Epidermal melanocyte (primary cell): ENCODE measurements around the gene NOTCH1.
A peak's percentile ranks its signal among the peaks of the same experiment; 100 is the strongest.
"Not testable (repeated sequence)": the region's sequence is repeated elsewhere in the genome, so short reads cannot be mapped to it uniquely, and the experiment has no call there.

Experiments
- DNase-seq: peaks from one replicate; pipeline ENCODE4 v3.0.0; 2011; ENCODE audit warnings: low spot score; ENCODE audit not compliant: insufficient read length

Gene NOTCH1

GRCh38 chr9:136545965-136546696 lies at the start of gene NOTCH1:
TSS of gene NOTCH1 (minus strand) at chr9:136546048. CDS start at chr9:136545786, 262 bp downstream.
- DNase-seq, result peak; percentile 95

DNA sequence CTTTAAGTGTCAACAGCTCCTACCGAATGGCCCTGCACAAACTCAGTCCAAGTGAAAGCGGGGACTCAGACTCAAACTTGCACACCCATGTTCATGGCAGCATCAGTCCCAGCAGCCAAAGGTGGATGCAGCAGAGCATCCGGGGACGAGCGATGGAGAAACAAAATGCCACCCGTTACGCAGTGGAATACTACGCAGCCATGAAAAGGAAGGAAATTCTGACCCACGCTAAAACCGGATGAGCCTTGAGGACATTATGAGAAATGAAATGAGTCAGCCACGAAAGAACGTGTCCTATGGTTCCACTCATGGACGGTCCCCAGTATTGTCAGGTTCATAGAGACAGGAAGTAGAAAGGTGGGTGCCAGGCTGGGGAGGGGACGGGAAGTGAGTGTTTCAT lies 48.6 kb upstream of the NOTCH1 start:
- no peak for DNase-seq

- DNase-seq, result no peak
Measured at GRCh38 chr9:136593581-136593980, 47.7 kb upstream of the NOTCH1 start.

DNA sequence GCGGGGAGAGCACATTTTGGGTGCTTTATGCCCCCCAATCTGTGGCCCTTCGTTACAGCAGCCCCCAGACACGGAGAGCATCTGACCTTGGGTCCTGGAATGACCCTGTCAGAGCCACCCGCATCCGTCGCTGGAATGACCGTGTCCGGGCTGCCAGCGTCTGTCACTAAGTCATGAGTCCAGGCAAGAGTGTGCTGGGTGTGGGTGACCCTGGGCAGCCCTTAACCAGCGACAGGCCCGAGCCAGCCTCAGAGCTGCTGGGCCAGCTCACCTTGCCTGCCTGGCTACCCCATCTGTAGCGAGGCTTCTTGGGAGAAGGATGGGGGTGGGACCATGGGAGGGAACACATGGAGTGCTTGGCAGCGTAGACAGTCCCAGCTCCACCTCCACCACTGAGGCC lies 46.8 kb upstream of the NOTCH1 start:
- DNase-seq, result no peak

DNA sequence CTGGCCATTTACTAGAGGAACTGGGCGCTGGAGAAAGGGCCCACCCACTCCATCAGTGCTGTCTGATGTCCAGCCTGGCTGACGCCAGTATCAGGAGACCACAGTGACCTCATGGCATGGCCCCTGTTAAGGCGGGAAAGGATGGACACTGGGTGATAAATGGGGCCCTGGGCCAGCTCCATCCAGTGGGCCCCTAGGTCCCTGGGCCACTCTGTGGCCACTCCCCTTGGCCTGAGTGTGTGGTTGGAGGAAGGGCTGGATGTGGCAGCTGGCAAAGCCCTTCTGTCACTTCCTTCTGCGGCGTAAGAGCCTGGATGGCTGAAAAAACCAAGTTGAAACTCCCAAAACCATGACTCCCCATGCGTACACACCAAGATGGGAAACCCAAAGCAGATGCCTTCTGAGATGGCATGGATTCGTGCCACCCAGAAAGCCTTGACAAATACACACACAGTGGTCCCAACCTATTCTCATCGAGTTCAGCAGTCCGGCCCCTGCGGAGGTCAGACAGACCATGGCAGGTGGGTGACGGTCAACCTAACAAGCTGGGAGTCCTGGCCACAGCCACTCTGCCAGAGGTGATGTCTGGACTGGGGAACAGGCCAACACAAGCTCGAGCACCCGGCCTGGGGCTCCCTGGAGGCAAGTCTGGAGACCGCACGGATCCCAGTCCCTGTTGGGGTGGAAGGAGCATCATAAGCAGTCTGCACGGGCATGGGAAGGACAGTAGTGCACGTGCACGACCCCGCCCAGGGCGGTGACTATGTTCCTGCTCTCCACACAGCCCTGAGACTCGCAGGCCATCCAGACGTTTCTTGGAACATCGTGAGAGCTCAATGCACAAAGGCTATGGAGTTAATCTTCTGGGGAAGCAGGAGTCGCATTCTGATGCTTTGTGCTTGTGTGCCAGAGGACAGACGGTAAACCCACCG lies 45.2 kb upstream of the NOTCH1 start:
- DNase-seq, result no peak

DNA sequence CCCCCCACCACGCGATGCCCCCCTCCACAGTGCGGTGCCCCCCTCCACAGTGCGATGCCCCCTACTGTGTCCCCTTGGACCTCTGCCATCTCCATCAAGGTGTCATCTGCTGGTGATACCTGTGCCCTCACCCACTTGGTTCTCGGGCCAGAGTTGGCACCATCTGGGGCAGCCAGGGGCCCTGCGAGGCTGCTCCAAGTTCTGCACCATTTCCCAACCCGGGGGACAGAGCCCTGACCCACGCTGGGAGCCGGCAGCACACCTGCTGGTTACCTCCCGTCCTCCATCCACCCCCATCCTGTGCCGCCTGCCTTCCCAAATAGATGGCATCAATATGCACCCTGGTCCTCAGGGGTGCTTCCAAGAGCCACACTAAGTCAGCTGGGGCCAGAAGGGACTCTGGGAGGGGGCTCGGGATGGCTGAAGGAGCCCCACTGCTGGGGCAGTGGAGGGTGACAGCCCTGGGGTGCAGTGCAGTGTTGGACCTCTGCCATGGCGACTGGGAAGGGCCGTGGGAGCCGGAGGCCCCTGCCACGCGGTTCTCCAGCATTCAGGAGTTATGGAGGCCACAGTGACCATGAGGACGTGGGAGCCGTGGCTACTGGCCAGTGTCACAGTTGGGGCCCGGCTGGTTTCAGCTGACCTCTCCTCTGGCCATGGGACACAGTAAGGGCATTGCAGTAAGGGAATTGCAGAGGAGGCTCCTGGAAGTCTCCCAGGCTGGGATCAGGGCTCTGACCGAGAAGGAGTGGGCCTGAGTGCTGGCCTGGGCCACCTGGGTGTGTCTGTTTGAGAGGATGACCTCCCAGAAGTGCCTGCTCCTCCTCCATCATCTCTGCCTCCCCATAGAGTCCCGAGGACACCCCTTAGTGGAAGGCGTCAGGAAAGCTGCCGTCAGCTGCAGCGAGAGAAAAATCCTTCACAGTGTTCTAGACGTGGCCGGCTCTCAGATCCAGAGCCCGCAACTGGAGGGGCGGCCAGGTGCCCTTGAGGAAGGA lies 44.2 kb upstream of the NOTCH1 start:
- DNase-seq, result no peak

- no peak for DNase-seq
Measured at GRCh38 chr9:136588663-136589464, 43.0 kb upstream of the NOTCH1 start.

DNA sequence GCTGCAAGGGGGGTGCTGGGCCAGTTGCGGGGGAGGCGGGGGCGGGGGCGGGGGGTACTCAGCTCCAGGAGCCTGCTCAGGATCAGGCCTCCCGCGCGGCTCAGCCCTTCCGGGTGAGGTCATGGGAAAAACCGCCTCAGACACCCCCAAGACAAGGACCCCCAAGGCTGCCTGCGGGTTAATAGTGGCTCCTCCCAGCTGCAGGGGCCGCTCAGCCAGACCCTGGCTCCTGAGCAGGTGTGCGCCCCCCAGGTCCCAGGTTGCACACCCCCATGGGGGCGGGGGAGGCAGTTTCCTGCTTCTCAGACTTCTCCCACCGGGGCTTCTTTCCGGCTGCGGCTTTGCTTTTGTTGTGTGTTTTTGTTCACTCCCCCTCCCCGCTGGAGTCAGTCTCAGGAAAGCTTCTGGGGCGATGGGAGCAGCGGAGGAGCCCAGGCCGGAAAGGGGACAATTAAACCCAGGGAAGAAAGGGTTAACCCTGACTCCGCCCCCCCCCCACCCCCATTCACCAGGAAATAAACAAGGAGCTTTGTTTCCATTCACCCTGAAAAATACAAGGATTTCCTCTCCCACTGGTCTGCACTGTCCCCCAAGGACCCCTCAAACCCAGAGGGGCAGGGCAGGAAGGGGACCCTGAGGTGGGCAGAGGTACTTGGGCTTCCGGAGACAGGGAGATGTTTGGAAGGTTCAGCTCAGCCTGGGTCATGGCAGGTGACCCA lies 42.3 kb upstream of the NOTCH1 start:
- DNase-seq, result no peak

DNA sequence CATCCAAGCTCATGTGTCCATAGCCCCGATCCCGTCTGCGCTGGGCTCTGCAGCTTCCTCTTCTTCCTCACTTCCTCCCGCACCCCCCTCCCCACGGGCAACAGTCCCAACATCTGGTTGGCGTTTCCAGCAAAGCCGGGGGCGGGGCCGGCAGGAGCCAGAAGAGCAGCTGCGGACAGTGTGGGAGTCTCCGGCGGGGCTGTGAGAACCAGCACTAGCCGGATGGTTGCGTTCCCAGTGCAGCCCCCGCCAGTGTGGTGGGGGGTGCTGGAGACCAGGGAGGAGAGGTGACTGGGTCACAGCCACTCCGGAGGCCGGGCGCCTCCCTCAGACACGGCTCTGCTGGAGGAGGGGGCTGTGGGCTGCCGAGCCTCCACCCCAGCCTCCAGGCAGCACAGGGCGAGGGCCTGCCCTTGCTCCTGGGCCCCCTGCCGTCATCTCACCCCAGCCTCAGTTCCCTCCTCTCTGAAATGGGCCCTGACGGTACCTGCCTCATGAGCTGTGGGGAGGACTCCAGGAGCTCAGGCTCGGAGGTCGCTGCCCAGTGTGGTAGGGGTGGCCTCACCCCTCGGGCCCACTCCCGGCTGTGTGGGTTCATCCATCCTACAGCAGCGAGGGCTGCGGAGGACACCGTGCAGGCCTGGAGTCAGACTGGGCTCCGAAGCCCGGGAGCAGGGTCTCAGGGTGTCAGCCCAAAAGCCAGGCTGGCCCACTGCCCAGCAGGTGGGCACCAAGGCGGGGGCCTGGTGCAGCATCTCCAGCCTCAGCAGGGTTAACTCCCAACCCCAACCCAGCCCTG lies 41.5 kb upstream of the NOTCH1 start:
- DNase-seq, result no peak

DNA sequence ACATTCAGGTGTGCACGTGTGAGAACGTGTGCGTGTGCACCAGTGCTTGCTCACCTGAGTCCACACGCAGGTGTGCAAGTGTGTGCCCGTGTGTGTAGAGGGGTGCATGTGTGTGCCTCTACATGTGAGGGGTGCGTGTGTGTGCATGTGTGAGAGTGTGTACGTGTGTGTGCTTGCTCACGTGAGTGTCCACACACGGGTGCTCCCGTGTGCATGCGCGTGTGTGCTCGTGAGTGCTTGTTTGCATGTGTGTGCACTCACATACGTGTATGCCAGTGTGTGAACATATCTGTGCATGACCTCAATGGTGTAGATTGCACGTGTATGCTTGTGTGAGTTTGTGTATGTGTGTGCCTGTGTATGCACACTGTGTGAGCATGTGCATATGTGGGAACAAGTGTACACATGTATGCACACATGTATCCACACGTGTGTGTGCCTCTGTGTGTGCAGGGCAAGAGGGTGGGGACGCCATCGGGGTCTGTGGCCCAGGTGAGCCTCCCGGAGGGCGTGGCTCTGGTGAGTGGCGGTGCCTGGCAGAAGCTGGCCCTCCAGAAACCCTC lies 40.6 kb upstream of the NOTCH1 start:
- no peak for DNase-seq

DNA sequence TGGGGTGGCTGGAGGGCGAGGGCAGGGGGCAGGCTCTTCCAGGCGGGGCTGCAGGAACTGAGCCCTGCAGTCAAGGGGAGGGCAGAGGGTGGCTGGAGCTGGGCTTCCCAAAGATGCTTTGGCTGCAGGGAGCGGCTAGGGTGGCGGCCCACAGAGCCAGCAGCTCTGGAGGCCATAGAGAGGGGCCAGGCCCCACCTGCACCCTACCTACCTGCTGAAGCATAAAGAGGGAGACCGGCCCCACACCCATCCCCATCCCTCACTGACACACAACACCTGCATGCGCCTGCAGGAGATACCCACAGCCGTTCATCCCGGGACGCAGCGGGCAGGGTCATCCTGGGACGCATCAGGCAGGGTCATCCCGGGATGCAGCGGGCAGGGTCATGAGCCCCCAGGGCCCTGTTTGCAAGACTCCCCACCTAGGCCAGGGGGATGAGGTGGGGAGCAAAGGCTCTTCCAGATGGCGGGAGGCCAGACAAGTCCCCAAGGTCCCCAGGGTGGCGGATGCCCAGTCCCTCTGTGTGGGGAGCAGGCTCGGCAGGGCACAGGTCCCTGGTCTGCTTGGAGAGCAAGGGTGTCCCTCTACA lies 39.8 kb upstream of the NOTCH1 start:
- no peak for DNase-seq

GRCh38 chr9:136584934-136585333 lies 39.1 kb upstream of the NOTCH1 start:
- DNase-seq, result no peak

GRCh38 chr9:136584401-136584932 lies 38.6 kb upstream of the NOTCH1 start:
- no peak for DNase-seq

DNA sequence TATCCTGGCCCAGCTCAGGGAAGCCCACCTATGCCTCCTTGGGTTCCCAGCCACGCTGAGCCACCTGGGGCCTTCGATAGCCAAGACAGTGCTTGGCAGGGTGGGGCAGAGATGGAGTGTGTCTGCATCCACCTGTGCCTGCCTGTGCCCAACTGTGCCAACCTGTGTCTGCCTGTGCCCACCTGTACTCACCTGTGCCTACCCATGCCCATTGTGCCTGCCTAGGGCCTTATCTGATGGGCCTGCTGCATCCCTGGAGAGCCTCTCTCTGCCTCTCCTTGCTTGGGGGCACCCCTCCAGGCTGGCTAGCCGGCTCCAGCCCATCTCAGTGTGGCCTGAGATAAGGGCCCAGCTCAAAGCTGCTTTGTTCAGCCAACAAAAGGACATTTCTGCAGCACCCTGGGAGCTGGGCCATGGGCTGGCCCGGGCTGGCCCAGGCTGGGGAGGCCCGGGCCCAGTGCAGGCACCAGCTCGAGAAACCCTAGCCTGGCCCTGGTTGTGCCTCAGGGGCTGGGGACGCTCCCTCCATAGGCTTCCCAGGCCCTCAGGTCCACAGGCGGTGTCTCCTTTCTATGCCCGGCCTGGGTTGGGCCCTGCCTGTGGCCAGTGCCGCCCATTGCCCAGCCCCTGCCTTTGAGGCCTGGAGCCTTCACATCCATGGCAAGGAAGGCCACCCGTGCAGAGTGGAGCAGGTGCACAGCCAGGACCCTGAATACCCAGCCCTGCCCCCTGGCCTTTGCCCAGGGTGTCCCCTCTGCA lies 37.3 kb upstream of the NOTCH1 start:
- no peak for DNase-seq

DNA sequence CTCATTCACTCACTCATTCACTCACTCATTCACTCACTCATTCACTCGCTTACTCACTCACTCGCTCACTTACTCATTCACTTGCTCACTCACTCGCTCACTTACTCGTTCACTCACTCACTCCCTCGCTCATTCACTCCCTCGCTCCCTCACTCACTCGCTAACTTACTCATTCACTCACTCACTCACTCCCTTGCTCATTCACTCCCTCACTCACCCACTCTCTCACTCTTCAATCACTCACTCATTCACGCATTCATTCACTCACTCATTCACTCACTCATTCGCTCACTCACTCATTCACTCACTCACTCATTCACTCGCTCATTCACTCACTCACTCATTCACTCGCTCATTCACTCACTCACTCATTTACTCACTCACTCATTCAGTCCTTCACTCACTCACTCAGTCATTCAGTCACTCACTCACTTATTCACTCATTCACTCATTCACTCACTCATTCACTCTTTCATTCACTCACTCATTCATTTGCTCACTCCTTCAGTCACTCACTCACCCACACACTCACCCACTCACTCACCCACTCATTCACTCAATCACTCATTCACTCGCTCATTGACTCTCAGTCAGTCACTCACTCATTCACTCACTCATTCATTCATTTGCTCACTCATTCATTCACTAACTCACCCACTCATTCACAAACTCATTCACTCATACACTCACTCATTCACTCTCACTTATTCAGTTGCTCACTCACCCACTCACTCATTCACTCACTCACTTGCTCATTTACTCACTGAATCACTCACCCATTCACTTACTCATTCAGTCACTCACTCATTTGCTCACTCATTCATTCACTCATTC lies 36.0 kb upstream of the NOTCH1 start:
- DNase-seq, result no peak

DNA sequence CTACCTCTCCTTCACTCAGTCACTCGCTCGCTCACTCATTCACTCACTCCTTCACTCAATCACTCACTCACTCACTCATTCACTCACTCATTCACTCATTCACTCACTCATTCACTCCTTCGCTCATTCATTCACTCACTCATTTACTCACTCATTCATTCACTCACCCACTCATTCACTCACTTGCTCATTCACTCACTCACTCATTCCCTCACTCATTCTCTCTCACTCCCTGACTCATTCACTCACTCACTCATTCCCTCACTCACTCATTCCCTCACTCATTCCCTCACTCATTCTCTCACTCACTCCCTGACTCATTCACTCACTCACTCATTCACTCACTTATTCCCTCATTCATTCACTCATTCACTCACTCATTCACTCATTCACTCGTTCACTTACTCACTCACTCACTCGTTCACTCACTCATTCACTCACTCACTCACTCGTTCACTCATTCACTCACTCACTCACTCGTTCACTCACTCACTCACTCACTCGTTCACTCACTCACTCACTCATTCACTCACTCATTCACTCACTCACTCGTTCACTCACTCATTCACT lies 33.9 kb upstream of the NOTCH1 start:
- DNase-seq, result not testable (repeated sequence)
